B cell (primary cell): ENCODE results near the gene ADAD1. TPM values are rescaled to one million over a fixed set of nuclear protein-coding genes. Genes with fewer than 3 reads are reported as not detected.

Source experiments
- ATAC-seq: fragments of 200-7000 bp; cut with Tn5 transposase; one replicate; pipeline ENCODE4 v1.10.0; 2021; ENCODE audit warnings: low read depth, mild to moderate bottlenecking, moderate number of reproducible peaks, moderate library complexity
- CTCF ChIA-PET: fragments of 350-600 bp; sonication (Branson Sonifier 250); formaldehyde crosslinking; loops from one replicate; lab custom pipeline; 2021; ENCODE audit warnings: antibody characterized with exemption, inconsistent platforms; lab: Charles Lee
- POLR2A ChIA-PET: fragments of 350-600 bp; sonication (Branson Sonifier 250); formaldehyde crosslinking; loops from one replicate; lab custom pipeline; 2021; ENCODE audit warnings: antibody characterized with exemption; lab: Charles Lee
- DNase-seq: peaks from one replicate; pipeline ENCODE4 v3.0.0; 2013
- H2AFZ ChIP-seq: 2 replicates; pipeline ENCODE4 v1.6.1; 2012; ENCODE audit warnings: mild to moderate bottlenecking, low read depth, low read length; ENCODE audit not compliant: insufficient read depth, poor library complexity, severe bottlenecking
- H3K27ac ChIP-seq, 2 donors: 1 replicate in 1 of 2; 2 replicates in 1 of 2; pipeline ENCODE4 v1.5.1; 2012 to 2013; ENCODE audit warnings: low read length in 2 of 2, mild to moderate bottlenecking in 2 of 2, moderate library complexity in 1 of 2
- H3K27me3 ChIP-seq, 4 experiments: fragments of 200-600 bp in 1 of 4; sonication (generic) in 1 of 4; replicated peaks in 1 of 4; 1 replicate in 2 of 4; 2 replicates in 2 of 4; pipeline versions ENCODE4 v1.6.1 to v1.7.0; 2013 to 2016; ENCODE audit warnings: low read length in 3 of 4, mild to moderate bottlenecking in 2 of 4, mixed read lengths in 1 of 4, moderate library complexity in 1 of 4; ENCODE audit not compliant: insufficient read depth in 4 of 4, control insufficient read depth in 3 of 4; ENCODE audit errors: control extremely low read depth in 1 of 4
- H3K36me3 ChIP-seq, 2 experiments: replicated peaks in 1 of 2; 1 replicate in 1 of 2; 2 replicates in 1 of 2; pipeline versions ENCODE4 v1.6.1 to v1.7.1; 2013; ENCODE audit warnings: low read length in 1 of 2; ENCODE audit not compliant: insufficient read depth in 2 of 2, control insufficient read depth in 1 of 2; ENCODE audit errors: control extremely low read depth in 1 of 2, extremely low read depth in 1 of 2
- H3K4me1 ChIP-seq, 2 donors: fragments of 200-600 bp in 1 of 2; sonication (generic) in 1 of 2; 1 replicate in 1 of 2; 2 replicates in 1 of 2; pipeline versions ENCODE4 v1.5.1 to v1.6.1; 2013 to 2017; ENCODE audit warnings: low read length in 2 of 2; ENCODE audit not compliant: control insufficient read depth in 2 of 2, insufficient read depth in 2 of 2
- H3K4me2 ChIP-seq: replicated peaks from 2 replicates; pipeline ENCODE3; 2012; ENCODE audit warnings: mild to moderate bottlenecking, low read depth, low read length; ENCODE audit not compliant: poor library complexity, severe bottlenecking
- H3K4me3 ChIP-seq, 5 experiments: fragments of 200-600 bp in 1 of 5; sonication (generic) in 1 of 5; 1 replicate in 3 of 5; 2 replicates in 2 of 5; pipeline versions ENCODE4 v1.5.1 to v1.7.0; 2011 to 2016; ENCODE audit warnings: low read length in 4 of 5, mild to moderate bottlenecking in 4 of 5, low read depth in 2 of 5, control low read depth in 1 of 5, moderate library complexity in 1 of 5; ENCODE audit not compliant: insufficient read depth in 1 of 5; ENCODE audit errors: control extremely low read depth in 1 of 5, extremely low read depth in 1 of 5
- H3K79me2 ChIP-seq: fragments of 200-600 bp; sonication (generic); one replicate; pipeline ENCODE4 v1.6.0; 2016; ENCODE audit warnings: low read length; ENCODE audit not compliant: control insufficient read depth, insufficient read depth
- H3K9ac ChIP-seq: fragments of 200-600 bp; sonication (generic); 2 replicates; pipeline ENCODE4 v1.6.1; 2017; ENCODE audit warnings: mild to moderate bottlenecking, low read length, moderate library complexity
- H3K9me3 ChIP-seq, 3 donors: one replicate each; pipeline versions ENCODE4 v1.6.1 to v1.7.1; 2013; ENCODE audit warnings: low read length in 2 of 3; ENCODE audit not compliant: control insufficient read depth in 2 of 3, insufficient read depth in 1 of 3; ENCODE audit errors: control extremely low read depth in 1 of 3
- H4K20me1 ChIP-seq: 2 replicates; pipeline ENCODE4 v1.6.0; 2012; ENCODE audit warnings: mild to moderate bottlenecking, low read length; ENCODE audit not compliant: insufficient read depth, control insufficient read depth, poor library complexity, severe bottlenecking
- H3K27ac Mint-ChIP-seq: one replicate; pipeline ENCODE4 v1.8.0; 2021; ENCODE audit warnings: mixed read lengths
- H3K27me3 Mint-ChIP-seq: one replicate; pipeline ENCODE4 v1.8.0; 2021; ENCODE audit warnings: mixed read lengths
- H3K4me1 Mint-ChIP-seq: one replicate; pipeline ENCODE4 v1.8.0; 2021; ENCODE audit warnings: mixed read lengths
- H3K4me3 Mint-ChIP-seq: one replicate; pipeline ENCODE4 v1.8.0; 2021; ENCODE audit warnings: mixed read lengths
- H3K9me3 Mint-ChIP-seq: one replicate; pipeline ENCODE4 v1.8.0; 2022; ENCODE audit warnings: mixed read lengths; ENCODE audit not compliant: insufficient read depth
- CTCF ChIP-seq: fragments of 200-600 bp; IDR thresholded peaks from one replicate; pipeline ENCODE4 v1.8.0; 2022; ENCODE audit warnings: antibody characterized with exemption, mild to moderate bottlenecking
- EZH2 ChIP-seq: IDR thresholded peaks from 2 replicates; pipeline ENCODE4 v1.6.1; 2012; ENCODE audit warnings: borderline replicate concordance, low read depth, mild to moderate bottlenecking, moderate library complexity, low read length; ENCODE audit not compliant: insufficient read depth, poor library complexity, severe bottlenecking
- WGBS: methylation state at CpG from one replicate; pipeline ENCODE4 v1.1.5; 2013; ENCODE audit warnings: missing lambda C conversion rate; ENCODE audit not compliant: insufficient coverage; 5-methylcytosine and 5-hydroxymethylcytosine counted together
- intact Hi-C: fragments of 100-400 bp; cut with micrococcal nuclease; formaldehyde crosslinking; loops from one replicate; pipeline ENCODE4 v1.10.0; 2022
- polyA plus RNA-seq: library from polyadenylated mRNA; depleted of rRNA; stranded (reverse); fragments of >200 nt; gene quantifications from 2 replicates; pipeline ENCODE4 v1.2.3, GENCODE V29; 2012
- total RNA-seq, 2 donors: library from RNA; stranded (reverse); fragments of 120-200 nt in 1 of 2; gene quantifications; 1 replicate in 1 of 2; 2 replicates in 1 of 2; pipeline versions ENCODE4 v1.2.3 to v1.2.4, GENCODE V29; 2013 to 2022

The ADAD1 gene
- total and polyA plus RNA-seq, 2 donors (not counting 1 experiment from before 2014, with no cell fraction given) = not detected

DNA sequence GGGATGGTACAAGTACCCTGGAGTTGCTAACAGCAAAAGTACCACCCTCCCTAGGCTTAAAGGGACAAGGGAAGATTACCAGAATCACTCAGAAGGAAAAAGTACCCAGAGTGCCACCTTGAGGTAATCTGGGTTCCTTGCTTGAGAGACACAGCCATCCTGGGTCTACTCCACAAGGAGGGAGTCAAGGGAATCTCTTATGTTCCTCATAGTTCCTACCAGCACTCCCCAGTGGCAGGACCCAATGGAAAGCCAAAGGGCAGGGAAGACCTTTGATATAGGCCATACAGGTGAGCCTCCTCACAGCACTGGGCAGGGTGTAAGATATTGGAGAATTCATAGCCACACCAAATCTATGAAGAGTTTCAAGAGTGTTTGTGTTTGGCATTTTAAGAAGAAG lies 72.0 kb downstream of the ADAD1 start:
- no peak for ATAC-seq
- H3K4me2 ChIP-seq = no peak overlapping the region
- H2AFZ ChIP-seq = no peak overlapping the region
- peaks cover 3% of the 10 kb centered on the region for H3K4me1 Mint-ChIP-seq
- H3K79me2 ChIP-seq = no peaks in the 10 kb centered on the region
- intact Hi-C loops = no loop called here
- no peaks in the 10 kb centered on the region for H3K36me3 ChIP-seq
- H3K27ac ChIP-seq = no peak overlapping the region
- no peak overlapping the region for H3K4me3 Mint-ChIP-seq
- peaks cover 0 to 7% (median 2%) of the 10 kb centered on the region in 4 experiments for H3K27me3 ChIP-seq
- no peak for DNase-seq
- POLR2A ChIA-PET = no interaction called here
- no peaks in the 10 kb centered on the region for H3K9me3 Mint-ChIP-seq
- CTCF ChIA-PET = no interaction called here
- H3K27me3 Mint-ChIP-seq = peaks cover 4% of the 10 kb centered on the region
- H3K27ac Mint-ChIP-seq = no peak overlapping the region
- no peak for TF ChIP-seq CTCF
- TF ChIP-seq EZH2 = no peak
- no peak overlapping the region for H3K9ac ChIP-seq
- no peaks in the 10 kb centered on the region for H3K9me3 ChIP-seq
- no peaks in the 10 kb centered on the region for H3K4me1 ChIP-seq
- no peaks in the 10 kb centered on the region for H4K20me1 ChIP-seq
- H3K4me3 ChIP-seq = no peak overlapping the region

GRCh38 chr4:122453384-122453995 lies 74.7 kb downstream of the ADAD1 start:
- Histone ChIP-seq H3K9me3 (no peaks in the 10 kb centered on the region), H3K36me3 (no peaks in the 10 kb centered on the region), H3K4me1 (no peaks in the 10 kb centered on the region), H3K9ac (no peak overlapping the region), H3K4me3 (no peak overlapping the region), H2AFZ (no peak overlapping the region), H4K20me1 (no peaks in the 10 kb centered on the region), H3K4me2 (no peak overlapping the region), H3K27me3 (peaks cover 0 to 7% (median 2%) of the 10 kb centered on the region in 4 experiments), H3K79me2 (no peaks in the 10 kb centered on the region), H3K27ac (no peak overlapping the region)
- Mint-ChIP-seq H3K9me3 (no peaks in the 10 kb centered on the region), H3K4me1 (peaks cover 19% of the 10 kb centered on the region), H3K27ac (no peak overlapping the region), H3K4me3 (no peak overlapping the region), H3K27me3 (peaks cover 4% of the 10 kb centered on the region)
- POLR2A ChIA-PET = no interaction called here
- TF ChIP-seq CTCF (no peak), EZH2 (no peak)
- ATAC-seq (no peak), DNase-seq (no peak)
- WGBS = no CpG with 5 or more reads among the region's 1 CpG
- CTCF ChIA-PET = no interaction called here
- intact Hi-C loops = no loop called here
